ENCODE results near the gene NBPF3.
"Not testable (repeated sequence)": the region's sequence is repeated elsewhere in the genome, so short reads cannot be mapped to it uniquely, and the experiment has no call there.

NBPF3 gene

GRCh38 chr1:21428481-21429073 lies 11.4 kb upstream of the NBPF3 start:
- H3K79me1 ChIP-seq (ENCODE audit: low read length); H4K91ac ChIP-seq (ENCODE audit: low read depth, low read length); H4K12ac ChIP-seq (ENCODE audit: low read depth, low read length); H3K18ac ChIP-seq (ENCODE audit: low read length); H2BK12ac ChIP-seq (ENCODE audit: low read length); H2AK5ac ChIP-seq (ENCODE audit: low read length); H3K4me1 ChIP-seq (ENCODE audit: control insufficient read depth in 1 of 2, insufficient read depth in 2 of 2, low read length in 2 of 2); H3K27me3 ChIP-seq (ENCODE audit: insufficient read depth, low read length); H3K27ac ChIP-seq (ENCODE audit: low read depth, low read length); H3K4ac ChIP-seq (ENCODE audit: low read depth, low read length); H3K23ac ChIP-seq (ENCODE audit: low read length); H3K9me3 ChIP-seq (ENCODE audit: insufficient read depth, low read depth, low read length); H4K8ac ChIP-seq (ENCODE audit: low read depth, low read length); H2AFZ ChIP-seq (ENCODE audit: insufficient read depth, low read length, poor library complexity); H3K9ac ChIP-seq (ENCODE audit: low read length); H3K14ac ChIP-seq (ENCODE audit: low read length); DNase-seq; H2BK5ac ChIP-seq (ENCODE audit: low read depth, low read length, poor library complexity); H2BK120ac ChIP-seq (ENCODE audit: insufficient read depth, low read length, poor library complexity); H3K36me3 ChIP-seq (ENCODE audit: control insufficient read depth in 1 of 2, insufficient read depth in 2 of 2, low read length in 2 of 2); H3K4me3 ChIP-seq (ENCODE audit: low read depth, low read length); H3K79me2 ChIP-seq (ENCODE audit: control insufficient read depth, insufficient read depth, low read length, poor library complexity): not testable (repeated sequence)
- no CpG with 5 or more reads among the region's 66 CpGs for WGBS (ENCODE audit: extremely low coverage, insufficient coverage, insufficient read length)
- H3K4me2 ChIP-seq (ENCODE audit: low read length): peak overlapping the region; percentile 19

GRCh38 chr1:21429210-21429609 lies 10.7 kb upstream of the NBPF3 start:
- H2AFZ ChIP-seq (ENCODE audit: insufficient read depth, low read length, poor library complexity); H4K8ac ChIP-seq (ENCODE audit: low read depth, low read length); H4K91ac ChIP-seq (ENCODE audit: low read depth, low read length); H4K12ac ChIP-seq (ENCODE audit: low read depth, low read length); H3K14ac ChIP-seq (ENCODE audit: low read length); H3K27ac ChIP-seq (ENCODE audit: low read depth, low read length); H3K4me2 ChIP-seq (ENCODE audit: low read length); H2AK5ac ChIP-seq (ENCODE audit: low read length); H3K23ac ChIP-seq (ENCODE audit: low read length); H3K9me3 ChIP-seq (ENCODE audit: insufficient read depth, low read depth, low read length); H3K4me1 ChIP-seq (ENCODE audit: control insufficient read depth in 1 of 2, insufficient read depth in 2 of 2, low read length in 2 of 2); H3K27me3 ChIP-seq (ENCODE audit: insufficient read depth, low read length); H2BK5ac ChIP-seq (ENCODE audit: low read depth, low read length, poor library complexity); H3K4ac ChIP-seq (ENCODE audit: low read depth, low read length); H3K36me3 ChIP-seq (ENCODE audit: control insufficient read depth in 1 of 2, insufficient read depth in 2 of 2, low read length in 2 of 2); H3K18ac ChIP-seq (ENCODE audit: low read length); H2BK120ac ChIP-seq (ENCODE audit: insufficient read depth, low read length, poor library complexity); H3K79me1 ChIP-seq (ENCODE audit: low read length); H2BK12ac ChIP-seq (ENCODE audit: low read length); H3K9ac ChIP-seq (ENCODE audit: low read length); H3K4me3 ChIP-seq (ENCODE audit: low read depth, low read length); H3K79me2 ChIP-seq (ENCODE audit: control insufficient read depth, insufficient read depth, low read length, poor library complexity): not testable (repeated sequence)
- peak in 1 of 2 donors; percentile 21 for DNase-seq
- WGBS (ENCODE audit: extremely low coverage, insufficient coverage, insufficient read length): no CpG with 5 or more reads among the region's 34 CpGs

- not testable (repeated sequence) for H2BK120ac ChIP-seq (ENCODE audit: insufficient read depth, low read length, poor library complexity); H4K12ac ChIP-seq (ENCODE audit: low read depth, low read length); H3K27ac ChIP-seq (ENCODE audit: low read depth, low read length); H3K4me1 ChIP-seq (ENCODE audit: control insufficient read depth in 1 of 2, insufficient read depth in 2 of 2, low read length in 2 of 2); H2AFZ ChIP-seq (ENCODE audit: insufficient read depth, low read length, poor library complexity); H3K27me3 ChIP-seq (ENCODE audit: insufficient read depth, low read length); DNase-seq; H3K4ac ChIP-seq (ENCODE audit: low read depth, low read length); H4K91ac ChIP-seq (ENCODE audit: low read depth, low read length); H3K23ac ChIP-seq (ENCODE audit: low read length); H3K18ac ChIP-seq (ENCODE audit: low read length); H3K14ac ChIP-seq (ENCODE audit: low read length); H3K4me2 ChIP-seq (ENCODE audit: low read length); H2BK5ac ChIP-seq (ENCODE audit: low read depth, low read length, poor library complexity); H2BK12ac ChIP-seq (ENCODE audit: low read length); H3K9me3 ChIP-seq (ENCODE audit: insufficient read depth, low read depth, low read length); H4K8ac ChIP-seq (ENCODE audit: low read depth, low read length); H2AK5ac ChIP-seq (ENCODE audit: low read length); H3K79me2 ChIP-seq (ENCODE audit: control insufficient read depth, insufficient read depth, low read length, poor library complexity); H3K9ac ChIP-seq (ENCODE audit: low read length); H3K36me3 ChIP-seq (ENCODE audit: control insufficient read depth in 1 of 2, insufficient read depth in 2 of 2, low read length in 2 of 2); H3K79me1 ChIP-seq (ENCODE audit: low read length); H3K4me3 ChIP-seq (ENCODE audit: low read depth, low read length)
- WGBS (ENCODE audit: extremely low coverage, insufficient coverage, insufficient read length): no CpG with 5 or more reads among the region's 6 CpGs
Measured at GRCh38 chr1:21430875-21431274, 9.1 kb upstream of the NBPF3 start.

- Histone ChIP-seq H2AFZ (ENCODE audit: insufficient read depth, low read length, poor library complexity) (no peak overlapping the region), H2AK5ac (ENCODE audit: low read length) (no peak overlapping the region), H3K36me3 (ENCODE audit: control insufficient read depth in 1 of 2, insufficient read depth in 2 of 2, low read length in 2 of 2) (no peaks in the 10 kb centered on the region), H4K12ac (ENCODE audit: low read depth, low read length) (no peak overlapping the region), H2BK120ac (ENCODE audit: insufficient read depth, low read length, poor library complexity) (no peak overlapping the region), H3K23ac (ENCODE audit: low read length) (no peak overlapping the region), H2BK12ac (ENCODE audit: low read length) (no peak overlapping the region), H3K79me1 (ENCODE audit: low read length) (no peaks in the 10 kb centered on the region), H2BK5ac (ENCODE audit: low read depth, low read length, poor library complexity) (no peak overlapping the region), H3K9me3 (ENCODE audit: insufficient read depth, low read depth, low read length) (no peaks in the 10 kb centered on the region), H3K79me2 (ENCODE audit: control insufficient read depth, insufficient read depth, low read length, poor library complexity) (no peaks in the 10 kb centered on the region), H3K9ac (ENCODE audit: low read length) (no peak overlapping the region), H4K8ac (ENCODE audit: low read depth, low read length) (no peak overlapping the region), H3K4me2 (ENCODE audit: low read length) (no peak overlapping the region), H4K91ac (ENCODE audit: low read depth, low read length) (no peak overlapping the region), H3K4me1 (ENCODE audit: control insufficient read depth in 1 of 2, insufficient read depth in 2 of 2, low read length in 2 of 2) (peaks cover 0 to 4% of the 10 kb centered on the region in 2 experiments), H3K4ac (ENCODE audit: low read depth, low read length) (no peak overlapping the region), H3K18ac (ENCODE audit: low read length) (no peak overlapping the region), H3K4me3 (ENCODE audit: low read depth, low read length) (no peak overlapping the region), H3K27ac (ENCODE audit: low read depth, low read length) (no peak overlapping the region), H3K27me3 (ENCODE audit: insufficient read depth, low read length) (no peaks in the 10 kb centered on the region), H3K14ac (ENCODE audit: low read length) (no peak overlapping the region)
- WGBS (ENCODE audit: extremely low coverage, insufficient coverage, insufficient read length): no CpG with 5 or more reads among the region's 8 CpGs
- no peak for DNase-seq
Measured at GRCh38 chr1:21434394-21434793, 5.5 kb upstream of the NBPF3 start.

Measured in trophoblast cell (in vitro differentiated cells and primary cell).